Measurements from ENCODE around the gene MKRN2.
"Not testable (repeated sequence)": the region's sequence is repeated elsewhere in the genome, so short reads cannot be mapped to it uniquely, and the experiment has no call there.

The MKRN2 gene

GRCh38 chr3:12591456-12591855 lies 34.6 kb downstream of the MKRN2 start:
- no peak for DNase-seq

GRCh38 chr3:12591997-12592715 lies 35.3 kb downstream of the MKRN2 start:
- no peak for DNase-seq

GRCh38 chr3:12593473-12593872 lies 36.6 kb downstream of the MKRN2 start:
- no peak for DNase-seq

GRCh38 chr3:12598890-12599289 lies 42.0 kb downstream of the MKRN2 start:
- no peak for DNase-seq

GRCh38 chr3:12601072-12601471 lies 44.2 kb downstream of the MKRN2 start:
- DNase-seq = no peak

GRCh38 chr3:12603969-12604368 lies 47.1 kb downstream of the MKRN2 start:
- no peak for DNase-seq

- no peak for DNase-seq
Observed at GRCh38 chr3:12608376-12608775, 51.5 kb downstream of the MKRN2 start.

GRCh38 chr3:12611117-12611516 lies 54.2 kb downstream of the MKRN2 start:
- DNase-seq = no peak

- DNase-seq = no peak
Observed at GRCh38 chr3:12612514-12613226, 55.8 kb downstream of the MKRN2 start.

GRCh38 chr3:12613250-12613649 lies 56.4 kb downstream of the MKRN2 start:
- DNase-seq = no peak

GRCh38 chr3:12615266-12615665 lies 58.4 kb downstream of the MKRN2 start:
- DNase-seq = no peak

- DNase-seq = no peak
Observed at GRCh38 chr3:12618426-12618825, 61.5 kb downstream of the MKRN2 start.

GRCh38 chr3:12620305-12620704 lies 63.4 kb downstream of the MKRN2 start:
- DNase-seq = no peak

- no peak for DNase-seq
Observed at GRCh38 chr3:12620729-12621128, 63.8 kb downstream of the MKRN2 start.

- no peak for DNase-seq
Observed at GRCh38 chr3:12622335-12622734, 65.4 kb downstream of the MKRN2 start.

GRCh38 chr3:12624056-12624455 lies 67.2 kb downstream of the MKRN2 start:
- no peak for DNase-seq

- not testable (repeated sequence) for DNase-seq
Observed at GRCh38 chr3:12624964-12625363, 68.1 kb downstream of the MKRN2 start.

GRCh38 chr3:12627370-12627769 lies 70.5 kb downstream of the MKRN2 start:
- DNase-seq = no peak

- no peak for DNase-seq
Observed at GRCh38 chr3:12628813-12629212, 71.9 kb downstream of the MKRN2 start.

GRCh38 chr3:12629560-12629959 lies 72.7 kb downstream of the MKRN2 start:
- peak; percentile 81 for DNase-seq

- peak; percentile 21 for DNase-seq
Observed at GRCh38 chr3:12630292-12630691, 73.4 kb downstream of the MKRN2 start.

GRCh38 chr3:12630843-12631242 lies 74.0 kb downstream of the MKRN2 start:
- not testable (repeated sequence) for DNase-seq

GRCh38 chr3:12632523-12632922 lies 75.6 kb downstream of the MKRN2 start:
- DNase-seq = no peak

GRCh38 chr3:12633108-12633507 lies 76.2 kb downstream of the MKRN2 start:
- no peak for DNase-seq
